GM19099 (cell line): ENCODE measurements around the gene FERD3L.

Experiments used
- POLR2A ChIP-seq: IDR thresholded peaks from 3 replicates; pipeline ENCODE4 v1.6.1; 2011; ENCODE audit warnings: low read depth; ENCODE audit not compliant: insufficient read length; ENCODE audit errors: extremely low read depth

FERD3L gene

DNA sequence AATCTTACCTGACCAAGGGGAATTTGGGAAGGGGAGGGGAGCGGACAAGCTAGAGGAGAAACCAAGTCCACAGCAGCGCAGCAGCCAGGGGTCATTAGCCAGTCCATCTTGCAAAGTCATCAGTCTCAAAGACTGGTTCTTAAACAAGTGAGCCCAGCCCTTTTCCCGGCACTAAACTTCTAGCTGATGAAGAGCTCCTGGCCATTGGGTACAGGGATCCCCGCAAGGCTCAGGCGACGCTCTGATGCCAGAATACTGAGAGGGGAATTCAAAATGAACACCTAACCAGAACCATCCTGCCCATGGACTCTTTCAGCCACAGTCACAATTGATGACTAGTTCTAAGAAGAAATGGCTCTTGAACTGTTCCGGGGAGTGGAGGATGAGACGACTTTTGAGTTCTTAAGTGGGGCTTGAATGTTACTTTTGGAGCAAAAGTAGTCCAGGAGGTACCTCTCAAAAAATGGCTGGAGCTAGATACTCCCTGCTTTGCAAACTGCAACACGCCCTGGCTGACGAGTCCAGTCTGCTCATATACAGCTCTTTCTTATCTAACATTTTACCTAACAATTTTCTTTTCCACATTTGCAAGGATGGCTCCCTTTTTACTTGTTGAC lies 25.2 kb downstream of the FERD3L start:
- no peak for TF ChIP-seq POLR2A

DNA sequence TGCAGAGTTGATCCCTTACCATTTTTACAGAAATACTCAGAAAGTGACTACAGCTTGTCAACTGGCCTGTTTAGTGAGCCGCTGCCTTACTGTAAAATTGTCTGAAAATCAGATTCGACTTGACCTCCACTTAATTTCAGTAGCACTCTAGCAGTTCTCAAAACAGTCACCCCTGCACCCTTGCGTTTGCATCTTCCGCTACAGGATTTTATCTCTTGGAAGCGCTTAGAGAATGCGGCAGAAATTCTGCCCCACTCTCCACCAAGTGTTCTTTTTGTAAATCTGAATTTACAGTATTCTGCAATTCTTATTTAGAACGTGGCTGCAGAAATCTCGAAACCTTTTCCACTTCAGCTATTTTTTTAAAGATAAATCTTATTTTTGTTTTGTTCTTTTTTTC lies 25.8 kb downstream of the FERD3L start:
- TF ChIP-seq POLR2A = no peak

DNA sequence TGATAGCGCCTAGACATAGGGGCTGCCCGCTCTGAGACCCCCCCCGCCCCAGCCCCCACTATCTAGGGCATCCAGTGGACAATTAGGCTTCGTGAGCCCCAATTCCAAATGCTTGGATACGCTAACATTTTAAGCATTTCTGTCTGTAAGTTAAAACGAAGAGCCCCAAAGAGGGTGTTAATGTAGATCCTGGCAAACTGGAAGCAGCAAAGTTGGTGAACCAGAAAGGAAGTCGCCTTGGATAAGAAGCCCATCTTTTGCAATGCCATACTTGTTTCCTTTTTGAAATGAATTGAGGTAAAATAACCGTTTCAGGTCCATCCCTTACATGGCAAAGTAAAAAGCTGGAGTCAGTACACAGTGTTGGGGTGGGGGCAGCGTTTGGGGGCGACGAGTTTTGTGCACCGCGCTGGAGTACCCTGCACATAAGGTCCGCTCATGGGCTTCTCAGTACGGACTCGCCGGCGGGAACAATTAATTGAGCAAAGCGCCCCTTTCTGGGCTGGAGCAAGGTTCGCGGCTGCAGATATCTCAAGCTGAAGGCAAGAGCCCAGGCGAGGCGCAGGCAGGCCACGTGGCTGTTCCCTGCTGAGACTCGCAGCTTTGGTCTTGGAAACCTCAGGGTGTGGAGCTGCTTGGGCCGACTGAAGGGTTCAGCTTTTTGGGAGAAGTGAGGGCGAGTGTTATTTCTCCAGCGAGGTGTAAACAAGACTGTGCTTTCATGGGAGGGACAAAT lies 26.4 kb downstream of the FERD3L start:
- no peak for TF ChIP-seq POLR2A

DNA sequence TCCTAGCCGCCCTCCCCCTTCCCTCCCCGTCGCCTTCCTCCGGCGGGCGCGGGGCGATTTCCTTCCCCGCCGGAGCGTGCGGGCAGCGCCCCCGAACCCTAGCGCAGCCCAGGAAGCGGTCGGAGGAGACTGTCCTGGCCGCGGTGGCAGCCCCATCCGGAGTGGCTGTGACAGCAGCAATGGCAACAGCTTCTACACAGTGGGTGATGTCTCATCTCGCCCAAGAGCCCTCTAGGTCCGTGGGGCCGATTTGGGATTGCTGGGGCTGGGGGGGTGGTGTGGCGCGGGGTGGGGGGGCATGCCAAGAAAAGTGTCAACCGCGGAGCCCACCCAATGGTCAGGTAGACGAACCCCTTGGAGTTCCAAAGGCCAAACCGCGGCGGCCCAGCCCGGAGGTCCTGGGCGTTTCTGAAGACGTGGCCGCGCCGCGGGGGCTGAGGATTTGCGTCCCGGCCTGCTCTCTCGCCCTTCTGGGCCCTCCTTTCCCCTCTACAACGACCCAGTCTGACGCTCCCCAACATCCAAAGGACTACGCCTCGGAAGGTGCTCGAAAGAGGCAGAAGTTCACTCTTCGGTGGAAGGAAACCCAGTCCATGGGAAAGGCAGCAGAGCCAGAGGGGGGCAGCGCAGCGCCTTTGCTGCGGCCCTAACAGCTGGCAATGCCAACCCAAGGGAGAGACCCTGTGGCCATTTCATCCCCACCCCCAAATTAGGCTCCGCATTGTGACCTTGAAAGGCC lies 27.2 kb downstream of the FERD3L start:
- TF ChIP-seq POLR2A = no peak

DNA sequence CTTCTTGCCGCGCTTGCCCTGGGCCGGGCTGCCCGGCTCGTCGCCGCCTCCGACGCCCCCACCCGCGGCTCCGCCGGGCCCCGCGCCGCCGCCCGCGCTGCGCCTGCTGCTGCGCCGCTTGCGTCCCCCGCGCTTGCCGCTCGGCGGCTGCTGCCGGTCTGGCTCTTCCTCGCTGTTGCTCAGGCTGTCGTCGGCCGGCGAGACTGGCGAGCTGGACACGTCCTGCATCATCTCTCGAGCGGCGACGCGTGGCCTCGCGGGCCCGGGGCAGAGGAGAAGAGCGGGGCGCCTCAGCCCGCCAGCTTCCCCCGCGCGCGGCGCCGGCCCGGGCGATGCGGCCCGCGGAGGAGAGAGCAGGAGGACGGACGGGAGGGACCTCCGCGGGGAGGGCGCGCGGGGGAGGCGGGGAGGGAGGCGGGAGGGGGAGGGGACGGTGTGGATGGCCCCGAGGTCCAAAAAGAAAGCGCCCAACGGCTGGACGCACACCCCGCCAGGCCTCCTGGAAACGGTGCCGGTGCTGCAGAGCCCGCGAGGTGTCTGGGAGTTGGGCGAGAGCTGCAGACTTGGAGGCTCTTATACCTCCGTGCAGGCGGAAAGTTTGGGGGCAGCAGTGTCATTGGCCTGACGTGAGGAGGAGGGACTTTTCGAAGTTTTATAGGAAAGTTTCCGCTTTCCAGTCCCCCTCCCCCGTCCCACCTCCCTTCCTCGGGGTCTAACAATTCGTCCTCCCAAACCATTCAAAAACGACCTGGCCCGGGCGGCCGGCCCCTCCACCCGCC lies 27.9 kb downstream of the FERD3L start, which contains the start of gene TWIST1:
Gene TWIST1 (minus strand): TSS at position 546 of the 779 bp plus-strand sequence. CDS start 315 bp downstream, at position 231.
- no peak for TF ChIP-seq POLR2A

DNA sequence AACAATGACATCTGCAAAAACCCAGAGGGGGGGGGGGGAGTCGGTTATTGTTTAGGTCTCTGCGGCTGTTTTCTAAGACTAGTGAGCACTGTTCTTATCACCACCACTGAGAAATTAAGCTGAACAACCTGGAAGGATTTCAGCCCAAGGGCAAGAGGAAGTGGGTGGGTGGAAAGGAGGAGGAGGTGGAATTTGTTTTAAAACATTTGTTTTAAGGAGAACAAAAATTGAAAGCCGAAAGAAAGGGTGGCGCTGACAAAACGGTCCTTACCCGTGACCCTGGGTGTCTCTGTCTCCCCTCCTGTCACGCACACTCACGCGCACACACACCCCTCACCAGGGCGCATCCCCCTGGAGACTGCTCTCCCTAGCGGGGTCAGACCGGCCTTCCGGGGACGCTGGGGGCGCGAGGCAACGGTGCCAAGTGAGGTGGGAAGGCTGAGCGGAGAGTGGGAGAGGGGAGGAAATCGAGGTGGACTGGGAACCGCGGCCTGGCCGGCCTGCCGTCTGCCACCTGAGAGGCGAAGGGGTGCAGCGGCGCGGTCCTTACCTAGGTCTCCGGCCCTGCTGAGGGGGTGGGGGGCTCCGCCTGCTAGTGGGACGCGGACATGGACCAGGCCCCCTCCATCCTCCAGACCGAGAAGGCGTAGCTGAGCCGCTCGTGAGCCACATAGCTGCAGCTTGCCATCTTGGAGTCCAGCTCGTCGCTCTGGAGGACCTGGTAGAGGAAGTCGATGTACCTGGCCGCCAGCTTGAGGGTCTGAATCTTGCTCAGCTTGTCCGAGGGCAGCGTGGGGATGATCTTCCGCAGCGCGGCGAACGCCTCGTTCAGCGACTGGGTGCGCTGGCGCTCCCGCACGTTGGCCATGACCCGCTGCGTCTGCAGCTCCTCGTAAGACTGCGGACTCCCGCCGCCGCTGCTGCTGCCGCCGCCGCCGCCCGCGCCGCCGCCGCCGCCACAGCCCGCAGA lies 28.8 kb downstream of the FERD3L start:
- no peak for TF ChIP-seq POLR2A

DNA sequence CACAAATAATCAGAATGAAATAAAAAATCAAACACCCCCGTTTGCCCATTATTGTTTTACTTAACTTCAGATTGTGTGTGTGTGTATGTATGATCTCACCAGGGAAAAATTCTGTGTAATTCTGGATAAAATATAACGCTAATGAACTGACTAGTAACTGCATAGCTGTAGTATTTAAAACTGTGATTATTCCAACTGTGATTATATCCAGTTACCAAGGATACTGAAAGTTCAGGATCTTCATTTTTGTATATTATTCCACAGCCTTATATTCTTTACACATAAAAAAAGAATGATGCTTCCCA lies 30.7 kb downstream of the FERD3L start:
- no peak for TF ChIP-seq POLR2A

DNA sequence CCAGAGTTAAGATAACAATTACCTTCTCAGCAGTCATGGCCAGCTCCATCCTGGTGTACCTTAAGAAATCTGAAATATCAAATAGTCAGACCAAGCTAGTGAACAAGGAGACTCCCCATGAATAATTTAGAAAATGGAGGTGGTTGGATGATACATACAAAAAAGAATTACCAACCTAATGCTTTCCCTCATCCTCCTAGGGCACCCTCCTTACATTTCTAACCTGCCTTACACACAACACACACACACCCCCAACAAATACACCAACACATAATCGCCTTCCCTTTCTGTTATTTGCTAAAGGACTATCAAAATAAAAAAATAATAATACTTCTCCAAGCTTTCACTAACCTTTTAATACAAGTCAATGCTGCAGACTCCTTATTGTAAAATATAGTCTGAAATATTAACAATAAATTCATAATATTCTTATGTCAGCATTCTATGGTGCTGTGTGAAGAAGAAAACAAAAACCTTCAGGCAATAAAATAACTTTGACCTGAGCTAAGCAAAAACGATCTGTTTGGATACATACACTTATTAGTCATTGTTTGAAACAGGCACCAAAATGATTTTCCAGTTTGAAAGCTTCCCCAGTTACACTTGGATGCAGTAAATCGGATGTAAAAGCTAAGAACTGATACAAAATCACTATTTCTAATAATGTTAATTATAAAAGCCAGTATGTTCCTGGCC lies 31.2 kb downstream of the FERD3L start:
- TF ChIP-seq POLR2A = no peak

DNA sequence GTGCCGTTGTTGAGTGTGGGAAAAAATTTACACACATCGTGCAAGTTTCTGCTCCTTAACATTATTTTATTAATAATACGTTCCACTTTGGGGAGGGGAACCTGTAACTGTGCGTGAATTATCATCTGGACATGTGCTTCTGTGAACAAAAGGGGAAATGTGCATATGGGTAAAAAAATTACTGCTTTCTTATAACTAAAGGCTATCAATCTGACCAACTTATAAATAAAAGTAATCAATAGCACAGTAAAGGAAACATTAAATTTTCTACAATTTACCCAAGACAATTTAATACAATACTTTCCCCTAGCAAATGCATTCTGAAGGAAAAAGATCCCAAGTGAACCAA lies 32.2 kb downstream of the FERD3L start:
- TF ChIP-seq POLR2A = no peak

DNA sequence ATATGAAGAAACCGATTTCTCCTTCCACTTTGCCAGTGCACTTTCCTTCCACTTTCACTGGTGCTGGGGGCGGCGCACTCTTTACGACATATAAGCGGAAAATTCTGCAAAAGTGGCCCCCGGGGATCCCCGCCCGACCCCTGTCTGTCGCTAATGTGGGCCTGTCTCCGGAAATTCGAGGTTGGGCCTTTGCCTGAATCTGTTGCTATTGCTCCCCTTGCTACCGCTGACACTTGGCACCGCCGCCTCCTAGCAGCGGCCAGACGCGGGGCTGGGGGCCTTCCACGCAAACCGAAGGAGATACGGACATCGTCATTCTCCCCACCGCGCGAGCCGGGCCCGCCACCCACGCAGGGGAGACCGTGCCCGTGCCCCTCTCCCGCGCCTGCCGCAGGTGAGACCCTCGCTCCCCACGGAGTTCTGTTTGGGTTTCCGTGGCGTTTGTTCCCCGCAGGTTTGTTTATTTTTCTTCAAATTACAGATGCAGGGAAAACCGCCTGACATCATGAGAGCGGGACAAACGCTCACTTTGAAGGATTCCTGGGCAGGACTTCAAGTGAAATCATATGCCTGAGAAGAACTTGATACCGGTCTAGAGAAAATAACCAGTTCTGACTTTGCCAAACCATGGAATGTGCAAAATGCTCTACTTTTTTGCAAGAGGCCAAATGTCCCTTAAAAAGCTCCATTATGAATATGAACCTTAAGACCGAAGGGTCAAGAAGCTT lies 32.8 kb downstream of the FERD3L start:
- TF ChIP-seq POLR2A = no peak

DNA sequence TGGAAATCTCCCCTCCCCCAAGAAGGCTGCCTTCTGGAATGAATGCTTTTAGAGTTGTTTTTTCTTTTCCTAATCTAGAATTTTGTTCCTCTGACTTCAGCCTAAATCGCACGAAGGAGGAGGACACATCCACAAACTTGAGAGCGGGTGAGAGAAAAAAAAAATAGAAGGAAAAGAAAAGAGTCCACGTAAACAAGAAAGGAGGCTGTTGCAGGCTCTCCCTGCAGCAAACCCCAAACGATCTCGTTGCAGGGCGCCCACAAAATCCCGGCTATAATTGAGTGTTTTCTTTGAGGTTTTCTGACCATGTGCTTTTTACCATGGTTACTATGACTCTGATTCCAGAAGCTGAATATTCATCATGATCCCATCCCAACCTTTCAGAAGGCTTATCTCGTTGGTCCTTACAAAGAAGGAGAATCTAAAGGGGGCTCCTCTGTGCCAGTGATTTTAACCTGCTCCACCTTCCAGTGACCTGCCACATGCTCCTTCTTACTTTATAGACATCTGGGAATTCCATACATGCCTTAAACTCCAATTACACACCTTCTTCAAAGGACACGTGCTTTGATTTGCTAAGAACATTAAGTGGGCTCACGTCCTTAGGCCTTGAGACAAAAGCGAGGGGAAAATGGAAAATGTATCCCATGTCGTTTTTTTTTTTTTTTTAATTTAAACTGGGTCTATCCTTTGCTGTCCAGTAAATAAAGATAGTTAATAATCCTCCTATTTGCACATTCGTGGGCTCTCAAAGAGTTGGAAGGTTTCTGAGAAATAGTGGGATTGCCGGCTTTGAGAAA lies 33.5 kb downstream of the FERD3L start:
- no peak for TF ChIP-seq POLR2A

DNA sequence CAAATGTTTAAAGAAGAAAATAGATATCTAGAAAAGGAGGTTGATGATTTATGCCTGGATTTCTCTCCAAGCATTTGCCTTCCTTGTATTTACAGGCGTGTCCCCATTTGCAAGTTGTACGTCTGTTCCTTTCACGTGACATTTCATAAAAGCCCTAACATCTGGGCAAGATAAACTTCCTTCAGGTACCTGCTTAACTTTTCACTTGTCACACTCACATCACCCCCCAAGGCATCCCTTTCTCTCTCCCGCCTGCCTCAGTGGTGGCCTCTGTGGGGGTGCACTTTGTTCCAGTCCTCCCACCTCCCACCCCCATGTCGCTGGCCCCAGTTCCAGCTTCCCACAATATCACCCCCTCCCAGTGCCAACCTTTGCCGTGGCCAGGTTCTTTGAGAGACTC lies 34.4 kb downstream of the FERD3L start:
- no peak for TF ChIP-seq POLR2A

DNA sequence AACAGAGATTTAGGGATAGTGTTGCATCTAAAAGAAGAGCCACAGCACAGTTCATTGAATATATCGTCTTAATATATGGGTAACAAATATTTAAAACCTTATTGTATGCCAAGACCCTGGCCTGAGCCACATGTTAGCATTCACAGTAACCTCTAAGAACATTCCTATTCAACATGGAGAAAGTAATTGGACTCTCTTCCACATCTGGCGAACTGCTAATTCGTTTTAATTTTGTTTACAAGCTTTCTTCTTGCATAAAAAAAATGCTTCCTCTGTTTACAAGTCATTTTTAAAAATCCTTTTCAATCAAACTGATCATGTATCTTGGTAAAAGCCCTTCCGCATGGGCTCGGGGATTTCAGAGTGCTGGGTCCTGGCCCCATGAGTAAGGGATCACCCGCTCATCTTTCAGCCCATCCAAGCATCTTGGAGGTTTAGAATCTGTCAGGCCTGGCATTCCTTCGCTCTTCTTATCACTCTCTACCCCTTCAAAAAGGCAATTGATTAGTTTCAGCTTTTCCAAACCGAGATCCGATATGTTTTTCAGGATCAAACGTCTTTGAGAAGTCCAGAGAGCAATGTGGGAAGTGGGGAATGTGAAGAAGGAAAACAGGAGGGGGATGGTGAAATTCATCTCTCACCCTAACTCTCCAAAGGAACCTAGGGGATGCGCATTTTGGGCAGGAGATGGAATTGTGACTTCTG lies 35.0 kb downstream of the FERD3L start:
- no peak for TF ChIP-seq POLR2A
